ENCODE results near the gene ATP6V1G3.
"Not testable (repeated sequence)": the region's sequence is repeated elsewhere in the genome, so short reads cannot be mapped to it uniquely, and the experiment has no call there.

ATP6V1G3 gene

GRCh38 chr1:198496216-198497143 lies 44.0 kb downstream of the ATP6V1G3 start:
- DNase-seq, result no peak

GRCh38 chr1:198495631-198496030 lies 44.8 kb downstream of the ATP6V1G3 start:
- DNase-seq, result no peak

- DNase-seq, result no peak
Measured at GRCh38 chr1:198494658-198495103, 45.8 kb downstream of the ATP6V1G3 start.

- DNase-seq, result no peak
Measured at GRCh38 chr1:198494139-198494538, 46.3 kb downstream of the ATP6V1G3 start.

GRCh38 chr1:198493329-198493728 lies 47.2 kb downstream of the ATP6V1G3 start:
- DNase-seq, result no peak

GRCh38 chr1:198492872-198493271 lies 47.6 kb downstream of the ATP6V1G3 start:
- no peak for DNase-seq

- DNase-seq, result no peak
Measured at GRCh38 chr1:198491596-198491995, 48.9 kb downstream of the ATP6V1G3 start.

- no peak for DNase-seq
Measured at GRCh38 chr1:198491028-198491427, 49.5 kb downstream of the ATP6V1G3 start.

GRCh38 chr1:198490224-198490623 lies 50.3 kb downstream of the ATP6V1G3 start:
- DNase-seq, result no peak

GRCh38 chr1:198486903-198487302 lies 53.6 kb downstream of the ATP6V1G3 start:
- no peak for DNase-seq

GRCh38 chr1:198483645-198484044 lies 56.8 kb downstream of the ATP6V1G3 start:
- no peak for DNase-seq

GRCh38 chr1:198483006-198483405 lies 57.5 kb downstream of the ATP6V1G3 start:
- DNase-seq, result no peak

GRCh38 chr1:198481661-198482060 lies 58.8 kb downstream of the ATP6V1G3 start:
- DNase-seq, result no peak

GRCh38 chr1:198480876-198481275 lies 59.6 kb downstream of the ATP6V1G3 start:
- no peak for DNase-seq

GRCh38 chr1:198477354-198477753 lies 63.1 kb downstream of the ATP6V1G3 start:
- DNase-seq, result not testable (repeated sequence)

Measured in activated CD4-positive, alpha-beta T cell treated with anti-CD3 and anti-CD28 coated beads, Interleukin-2, amount 50 U/mL, for 4 hours (primary cell).